Measurements from ENCODE around the gene PRTN3. TPM values are rescaled to one million over a fixed set of nuclear protein-coding genes. Genes with fewer than 3 reads are reported as not detected.

PRTN3 gene
- polyA plus RNA-seq, 1 of the 3 experiments (the other 2 are of a cell fraction), result not detected

DNA sequence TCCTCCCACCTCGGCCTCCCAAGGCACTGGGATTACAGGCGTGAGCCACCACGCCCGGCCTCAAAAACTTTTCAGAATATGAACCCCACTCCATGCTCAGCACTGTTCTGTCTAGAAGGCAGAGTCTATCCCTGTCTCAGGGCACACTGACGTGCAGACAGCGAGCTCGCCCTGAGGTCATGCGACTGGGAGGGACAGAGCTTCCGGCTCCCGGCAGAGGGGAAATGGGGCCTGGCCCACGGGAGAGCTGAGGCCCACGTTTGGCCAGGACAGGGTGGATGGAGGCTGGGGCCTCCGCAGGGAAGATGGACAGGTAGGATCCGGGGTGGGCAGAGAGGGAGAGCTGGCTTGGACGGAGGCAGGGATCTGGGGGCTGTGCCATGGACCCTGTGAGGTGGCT is 15.9 kb upstream of the PRTN3 start (continued):
- TF ChIP-seq, protein P1, sequence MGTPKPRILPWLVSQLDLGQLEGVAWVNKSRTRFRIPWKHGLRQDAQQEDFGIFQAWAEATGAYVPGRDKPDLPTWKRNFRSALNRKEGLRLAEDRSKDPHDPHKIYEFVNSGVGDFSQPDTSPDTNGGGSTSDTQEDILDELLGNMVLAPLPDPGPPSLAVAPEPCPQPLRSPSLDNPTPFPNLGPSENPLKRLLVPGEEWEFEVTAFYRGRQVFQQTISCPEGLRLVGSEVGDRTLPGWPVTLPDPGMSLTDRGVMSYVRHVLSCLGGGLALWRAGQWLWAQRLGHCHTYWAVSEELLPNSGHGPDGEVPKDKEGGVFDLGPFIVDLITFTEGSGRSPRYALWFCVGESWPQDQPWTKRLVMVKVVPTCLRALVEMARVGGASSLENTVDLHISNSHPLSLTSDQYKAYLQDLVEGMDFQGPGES (IDR thresholded peaks at IDR 0.05; ENCODE audit: low read depth, low read length), result no peak

DNA sequence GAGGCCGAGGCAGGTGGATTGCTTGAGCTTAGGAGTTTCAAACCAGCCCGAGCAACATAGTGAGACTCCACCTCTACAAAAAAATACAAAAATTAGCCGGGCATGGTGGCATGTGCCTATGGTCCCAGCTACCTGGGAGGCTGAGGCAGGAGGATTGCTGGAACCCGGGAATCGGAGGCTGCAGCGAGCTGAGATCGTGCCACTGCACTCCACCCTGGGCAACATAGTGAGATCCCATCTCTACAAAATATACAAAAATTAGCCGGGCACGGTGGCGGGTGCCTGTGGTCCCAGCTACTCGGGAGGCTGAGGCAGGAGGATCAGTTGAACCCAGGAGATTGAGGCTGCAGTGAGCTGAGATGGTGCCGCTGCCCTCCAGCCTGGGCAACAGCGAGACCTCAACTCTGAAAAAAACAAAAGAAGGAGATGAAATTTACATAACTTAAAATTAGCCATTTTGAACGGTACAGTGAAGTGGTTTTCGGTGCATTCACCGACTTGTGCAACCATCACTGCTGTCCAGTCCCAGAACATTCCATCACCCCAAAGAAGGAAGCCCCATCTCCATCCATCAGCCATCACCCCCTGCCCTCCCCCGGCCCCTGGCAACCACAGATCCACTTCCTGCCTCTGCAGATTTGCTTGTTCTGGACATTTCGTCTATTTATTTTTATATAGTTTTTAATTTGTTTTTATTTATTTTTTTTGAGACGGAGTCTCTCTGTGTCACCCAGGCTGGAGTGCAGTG is 14.7 kb upstream of the PRTN3 start:
- Histone ChIP-seq H3K4me2 (no peak overlapping the region), H3K27me3 (ENCODE audit: insufficient read depth) (peaks cover 18% of the 10 kb centered on the region), H3K9ac (no peak overlapping the region), H3K4me3 (ENCODE audit: low read depth in 2 of 2, low read length in 1 of 2) (no peak overlapping the region), H3K79me2 (ENCODE audit: insufficient read depth) (no peaks in the 10 kb centered on the region), H3F3A (replicated peaks; ENCODE audit: insufficient read depth) (peaks cover 5% of the 10 kb centered on the region), H3K27ac (ENCODE audit: low read depth in 2 of 2, low read length in 1 of 2) (no peak overlapping the region), H3K9me2 (no peaks in the 10 kb centered on the region), H2AFZ (ENCODE audit: low read depth) (no peak overlapping the region), H3K9me3 (no peaks in the 10 kb centered on the region), H3K36me3 (replicated peaks in 1 of 2; ENCODE audit: control insufficient read depth in 1 of 2, insufficient read depth in 2 of 2, low read length in 1 of 2) (no peaks in the 10 kb centered on the region), H3K4me1 (ENCODE audit: control insufficient read depth in 1 of 2, insufficient read depth in 2 of 2, low read depth in 1 of 2, low read length in 1 of 2) (no peaks in the 10 kb centered on the region; a peak in 1 of 4 replicates), H4K20me1 (ENCODE audit: insufficient read depth) (no peaks in the 10 kb centered on the region)
- TF ChIP-seq RAD21 (IDR thresholded peaks at IDR 0.05; ENCODE audit: low read length), result no peak
- TF ChIP-seq FOXM1 (IDR thresholded peaks at IDR 0.05; ENCODE audit: low read depth), result no peak
- TF ChIP-seq, protein P2, sequence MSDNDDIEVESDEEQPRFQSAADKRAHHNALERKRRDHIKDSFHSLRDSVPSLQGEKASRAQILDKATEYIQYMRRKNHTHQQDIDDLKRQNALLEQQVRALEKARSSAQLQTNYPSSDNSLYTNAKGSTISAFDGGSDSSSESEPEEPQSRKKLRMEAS (IDR thresholded peaks at IDR 0.05; ENCODE audit: low read depth), result no peak
- no peak for TF ChIP-seq TCF12 (IDR thresholded peaks at IDR 0.05)
- no peak for TF ChIP-seq JUND (IDR thresholded peaks at IDR 0.05)
- no peak for TF ChIP-seq FOSL2 (IDR thresholded peaks at IDR 0.05; ENCODE audit: borderline replicate concordance, low read depth)
- no peak for TF ChIP-seq RXRA (IDR thresholded peaks at IDR 0.05; ENCODE audit: borderline replicate concordance, low read depth)
- TF ChIP-seq, protein P3, sequence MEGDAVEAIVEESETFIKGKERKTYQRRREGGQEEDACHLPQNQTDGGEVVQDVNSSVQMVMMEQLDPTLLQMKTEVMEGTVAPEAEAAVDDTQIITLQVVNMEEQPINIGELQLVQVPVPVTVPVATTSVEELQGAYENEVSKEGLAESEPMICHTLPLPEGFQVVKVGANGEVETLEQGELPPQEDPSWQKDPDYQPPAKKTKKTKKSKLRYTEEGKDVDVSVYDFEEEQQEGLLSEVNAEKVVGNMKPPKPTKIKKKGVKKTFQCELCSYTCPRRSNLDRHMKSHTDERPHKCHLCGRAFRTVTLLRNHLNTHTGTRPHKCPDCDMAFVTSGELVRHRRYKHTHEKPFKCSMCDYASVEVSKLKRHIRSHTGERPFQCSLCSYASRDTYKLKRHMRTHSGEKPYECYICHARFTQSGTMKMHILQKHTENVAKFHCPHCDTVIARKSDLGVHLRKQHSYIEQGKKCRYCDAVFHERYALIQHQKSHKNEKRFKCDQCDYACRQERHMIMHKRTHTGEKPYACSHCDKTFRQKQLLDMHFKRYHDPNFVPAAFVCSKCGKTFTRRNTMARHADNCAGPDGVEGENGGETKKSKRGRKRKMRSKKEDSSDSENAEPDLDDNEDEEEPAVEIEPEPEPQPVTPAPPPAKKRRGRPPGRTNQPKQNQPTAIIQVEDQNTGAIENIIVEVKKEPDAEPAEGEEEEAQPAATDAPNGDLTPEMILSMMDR (IDR thresholded peaks at IDR 0.05), result no peak
- no peak for TF ChIP-seq GATA2 (CRISPR knock-in tag; IDR thresholded peaks at IDR 0.05)
- TF ChIP-seq, protein P4, sequence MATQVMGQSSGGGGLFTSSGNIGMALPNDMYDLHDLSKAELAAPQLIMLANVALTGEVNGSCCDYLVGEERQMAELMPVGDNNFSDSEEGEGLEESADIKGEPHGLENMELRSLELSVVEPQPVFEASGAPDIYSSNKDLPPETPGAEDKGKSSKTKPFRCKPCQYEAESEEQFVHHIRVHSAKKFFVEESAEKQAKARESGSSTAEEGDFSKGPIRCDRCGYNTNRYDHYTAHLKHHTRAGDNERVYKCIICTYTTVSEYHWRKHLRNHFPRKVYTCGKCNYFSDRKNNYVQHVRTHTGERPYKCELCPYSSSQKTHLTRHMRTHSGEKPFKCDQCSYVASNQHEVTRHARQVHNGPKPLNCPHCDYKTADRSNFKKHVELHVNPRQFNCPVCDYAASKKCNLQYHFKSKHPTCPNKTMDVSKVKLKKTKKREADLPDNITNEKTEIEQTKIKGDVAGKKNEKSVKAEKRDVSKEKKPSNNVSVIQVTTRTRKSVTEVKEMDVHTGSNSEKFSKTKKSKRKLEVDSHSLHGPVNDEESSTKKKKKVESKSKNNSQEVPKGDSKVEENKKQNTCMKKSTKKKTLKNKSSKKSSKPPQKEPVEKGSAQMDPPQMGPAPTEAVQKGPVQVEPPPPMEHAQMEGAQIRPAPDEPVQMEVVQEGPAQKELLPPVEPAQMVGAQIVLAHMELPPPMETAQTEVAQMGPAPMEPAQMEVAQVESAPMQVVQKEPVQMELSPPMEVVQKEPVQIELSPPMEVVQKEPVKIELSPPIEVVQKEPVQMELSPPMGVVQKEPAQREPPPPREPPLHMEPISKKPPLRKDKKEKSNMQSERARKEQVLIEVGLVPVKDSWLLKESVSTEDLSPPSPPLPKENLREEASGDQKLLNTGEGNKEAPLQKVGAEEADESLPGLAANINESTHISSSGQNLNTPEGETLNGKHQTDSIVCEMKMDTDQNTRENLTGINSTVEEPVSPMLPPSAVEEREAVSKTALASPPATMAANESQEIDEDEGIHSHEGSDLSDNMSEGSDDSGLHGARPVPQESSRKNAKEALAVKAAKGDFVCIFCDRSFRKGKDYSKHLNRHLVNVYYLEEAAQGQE (IDR thresholded peaks at IDR 0.05; ENCODE audit: low read depth, low read length), result no peak
- TF ChIP-seq NFIC (IDR thresholded peaks at IDR 0.05; ENCODE audit: borderline replicate concordance), result no peak
- TF ChIP-seq, protein P1 (IDR thresholded peaks at IDR 0.05; ENCODE audit: low read depth, low read length), result no peak
- TF ChIP-seq MXI1 (IDR thresholded peaks at IDR 0.05; ENCODE audit: low read depth, low read length), result no peak
- TF ChIP-seq SMC3 (IDR thresholded peaks at IDR 0.05; ENCODE audit: low read depth, low read length), result no peak
- ChIA-PET POLR2A (interaction anchor here (0.6 kb wide), 1 partner anchor 11 kb away, joined by 5 read pairs; no protein-coding TSS in a partner anchor), CTCF (no interaction called here)
- 81% methylated on average over 19 of the region's 19 CpGs for WGBS (ENCODE audit: low lambda C conversion rate)
- DNase-seq, result no peak

All from SK-N-SH (cell line).